ENCODE results near the gene CYP27C1.

GRCh38 chr2:127142663-127143630, 77.2 kb downstream of the CYP27C1 start:
- no peak for TF ChIP-seq CTCF (IDR thresholded peaks at IDR 0.05)
- no peak for TF ChIP-seq POLR2A (IDR thresholded peaks at IDR 0.05)

Measured in lower leg skin (tissue), 3 donors.